GM18858 (cell line): Measurements from ENCODE around the gene PXMP2.
"Not testable (repeated sequence)": the region's sequence is repeated elsewhere in the genome, so short reads cannot be mapped to it uniquely, and the experiment has no call there.

Experiments
- ATAC-seq: cut with Tn5 transposase; IDR thresholded peaks from one replicate; pipeline ENCODE4 v1.9.1; 2021; ENCODE audit not compliant: unreplicated experiment

PXMP2 gene

DNA sequence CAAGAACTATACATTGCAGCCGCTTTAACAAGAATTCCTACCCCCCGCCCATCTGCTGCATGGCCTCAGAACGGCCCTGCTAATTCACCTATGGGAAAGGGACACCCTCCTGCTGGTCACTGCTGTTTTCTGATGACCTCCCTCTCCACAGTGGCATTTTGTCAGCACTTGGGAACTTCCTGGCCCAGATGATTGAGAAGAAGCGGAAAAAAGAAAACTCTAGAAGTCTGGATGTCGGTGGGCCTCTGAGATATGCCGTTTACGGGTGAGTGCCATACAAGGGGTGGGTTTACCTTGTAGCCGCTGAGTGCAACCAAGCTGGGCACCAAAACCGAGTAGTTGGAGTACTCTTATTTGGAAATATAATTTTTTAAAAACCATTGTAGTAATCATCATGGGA is 2.7 kb downstream of the PXMP2 start:
- no peak for ATAC-seq

DNA sequence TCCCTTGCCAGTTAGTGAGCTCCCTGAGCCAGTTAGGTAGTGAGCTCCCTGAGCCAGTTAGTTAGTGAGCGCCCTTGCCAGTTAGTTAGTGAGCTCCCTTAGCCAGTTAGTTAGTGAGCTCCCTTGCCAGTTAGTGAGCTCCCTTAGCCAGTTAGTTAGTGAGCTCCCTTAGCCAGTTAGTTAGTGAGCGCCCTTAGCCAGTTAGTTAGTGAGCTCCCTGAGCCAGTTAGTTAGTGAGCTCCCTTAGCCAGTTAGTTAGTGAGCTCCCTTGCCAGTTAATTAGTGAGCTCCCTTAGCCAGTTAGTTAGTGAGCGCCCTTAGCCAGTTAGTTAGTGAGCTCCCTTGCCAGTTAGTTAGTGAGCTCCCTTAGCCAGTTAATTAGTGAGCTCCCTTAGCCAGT is 4.6 kb downstream of the PXMP2 start:
- not testable (repeated sequence) for ATAC-seq

DNA sequence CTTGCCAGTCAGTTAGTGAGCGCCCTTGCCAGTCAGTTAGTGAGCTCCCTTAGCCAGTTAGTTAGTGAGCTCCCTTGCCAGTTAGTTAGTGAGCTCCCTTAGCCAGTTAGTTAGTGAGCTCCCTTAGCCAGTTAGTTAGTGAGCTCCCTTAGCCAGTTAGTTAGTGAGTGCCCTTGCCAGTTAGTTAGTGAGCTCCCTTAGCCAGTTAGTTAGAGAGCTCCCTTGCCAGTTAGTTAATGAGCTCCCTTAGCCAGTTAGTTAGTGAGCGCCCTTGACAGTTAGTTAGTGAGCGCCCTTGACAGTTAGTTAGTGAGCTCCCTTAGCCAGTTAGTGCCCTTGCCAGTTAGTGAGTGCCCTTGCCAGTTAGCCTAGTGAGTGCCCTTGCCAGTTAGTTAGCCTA is 7.5 kb downstream of the PXMP2 start:
- not testable (repeated sequence) for ATAC-seq

DNA sequence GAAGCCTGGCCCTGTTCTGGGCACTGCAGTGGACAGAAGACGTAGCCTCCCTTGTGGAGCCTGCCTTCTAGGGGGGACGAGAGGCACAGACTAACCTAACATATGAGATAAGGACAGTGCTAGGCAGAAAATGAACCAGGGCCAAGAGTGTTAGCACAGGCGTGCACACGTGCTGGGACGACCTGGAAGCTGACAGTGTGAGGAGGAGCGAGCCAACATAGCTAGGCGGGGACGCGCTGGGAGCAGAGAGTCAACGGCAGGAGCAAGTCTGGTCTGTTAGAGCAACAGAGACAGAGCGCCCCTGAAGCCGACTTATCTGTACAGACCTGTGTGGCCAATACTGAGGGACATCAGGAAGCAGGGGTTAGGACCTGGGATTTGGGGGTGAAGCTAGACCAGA is 8.0 kb downstream of the PXMP2 start:
- ATAC-seq, result no peak

DNA sequence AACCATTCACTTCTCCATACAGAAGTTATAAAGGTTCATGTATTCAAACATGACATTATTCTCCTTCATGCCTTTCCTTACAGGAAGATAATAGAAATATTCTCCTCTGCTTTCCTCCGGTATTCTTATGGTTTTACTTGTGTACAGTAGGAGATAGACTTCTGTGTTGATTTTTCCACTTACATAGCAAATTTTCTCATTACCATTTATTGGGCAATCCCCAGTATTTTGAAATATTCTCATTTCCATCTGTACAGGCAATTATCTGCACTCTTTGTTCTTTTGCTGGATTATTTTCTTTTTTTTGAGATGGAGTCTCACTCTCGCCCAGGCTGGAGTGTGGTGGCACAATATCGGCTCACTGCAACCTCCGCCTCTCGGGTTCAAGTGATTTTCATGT is 11.0 kb downstream of the PXMP2 start:
- ATAC-seq, result no peak

DNA sequence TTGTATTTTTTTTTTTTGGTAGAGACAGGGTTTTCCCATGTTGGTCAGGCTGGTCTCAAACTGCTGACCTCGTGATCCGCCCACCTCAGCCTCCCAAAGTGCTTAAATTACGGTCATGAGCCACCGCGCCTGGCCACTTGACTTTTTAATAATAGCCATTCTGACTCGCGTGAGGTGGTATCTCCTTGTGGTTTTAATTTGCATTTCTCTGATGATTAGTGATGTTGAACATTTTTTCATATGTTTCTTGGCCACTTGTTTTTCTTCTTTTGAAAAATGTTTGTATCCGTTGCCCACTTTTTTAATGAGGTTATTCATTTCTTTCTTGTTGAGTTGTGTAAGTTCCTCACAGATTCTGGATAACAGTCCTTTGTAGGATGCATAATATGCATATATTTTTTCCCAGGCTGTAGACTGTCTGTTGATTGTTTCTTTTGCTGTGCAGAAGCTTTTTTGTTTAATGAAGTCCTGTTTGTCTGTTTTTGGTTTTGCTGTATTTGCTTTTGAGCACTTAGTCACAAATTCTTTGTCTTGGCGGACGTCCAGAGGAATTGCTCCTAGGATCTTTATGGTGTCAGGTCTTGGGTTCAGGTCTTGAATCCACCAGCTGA is 12.9 kb downstream of the PXMP2 start:
- ATAC-seq, result no peak

DNA sequence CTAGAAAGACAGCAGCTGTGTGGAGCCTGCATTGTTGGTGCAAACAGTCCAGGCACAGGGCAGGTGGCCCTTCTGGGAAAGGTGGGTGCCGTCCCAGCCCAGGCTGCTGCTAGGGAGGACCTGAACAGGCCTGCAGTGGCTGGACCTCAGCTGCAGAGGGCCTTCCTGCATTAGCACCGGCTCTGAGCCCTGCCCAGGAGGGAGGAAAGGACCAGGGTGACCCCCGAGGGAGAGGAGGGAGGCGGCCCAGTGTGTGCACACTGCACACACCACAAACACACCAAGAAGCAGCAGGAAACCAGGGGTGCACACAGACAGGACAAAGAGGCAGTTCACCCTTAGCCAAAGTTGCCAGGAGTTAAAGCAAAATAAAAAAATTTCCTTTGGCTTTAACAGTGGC is 15.3 kb downstream of the PXMP2 start:
- ATAC-seq, result no peak

DNA sequence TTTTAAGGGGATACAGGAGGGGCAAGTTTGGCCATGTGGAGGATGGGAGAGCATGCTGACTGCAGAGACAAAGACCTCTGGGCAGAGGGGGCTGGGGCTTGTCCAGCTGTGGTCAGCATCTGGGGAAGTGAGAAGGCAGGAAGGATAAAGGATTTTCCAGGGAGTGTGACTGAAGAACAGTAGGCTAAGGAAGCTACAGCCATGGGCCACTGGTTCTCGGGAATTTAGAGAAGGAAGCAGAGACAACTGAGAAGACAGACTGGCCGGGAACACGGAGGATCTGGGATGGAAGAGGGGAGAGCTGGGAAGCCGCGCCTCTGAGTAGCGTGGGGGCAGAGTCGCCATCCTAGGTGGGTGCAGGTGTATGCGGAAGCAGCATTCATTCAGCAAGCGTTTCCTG is 16.3 kb downstream of the PXMP2 start:
- no peak for ATAC-seq

DNA sequence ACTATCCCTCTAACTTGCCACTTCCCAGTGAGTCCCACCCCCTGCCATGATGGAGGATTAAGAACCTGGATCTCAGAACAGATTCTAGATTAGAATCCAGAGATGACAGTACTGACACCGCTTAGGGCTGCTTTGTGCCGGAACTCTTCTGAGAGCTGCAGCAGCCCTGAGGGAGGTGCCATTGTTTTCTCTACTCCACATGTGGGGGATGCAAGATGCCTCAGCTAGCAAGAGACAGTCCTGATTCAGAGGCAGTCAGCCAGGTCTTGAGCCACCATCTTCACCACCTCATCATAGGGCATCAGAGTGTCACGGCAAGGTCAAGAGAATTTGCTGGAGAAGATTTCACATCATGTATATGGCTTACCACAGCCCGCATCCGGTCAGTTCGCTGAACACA is 19.9 kb downstream of the PXMP2 start:
- no peak for ATAC-seq

DNA sequence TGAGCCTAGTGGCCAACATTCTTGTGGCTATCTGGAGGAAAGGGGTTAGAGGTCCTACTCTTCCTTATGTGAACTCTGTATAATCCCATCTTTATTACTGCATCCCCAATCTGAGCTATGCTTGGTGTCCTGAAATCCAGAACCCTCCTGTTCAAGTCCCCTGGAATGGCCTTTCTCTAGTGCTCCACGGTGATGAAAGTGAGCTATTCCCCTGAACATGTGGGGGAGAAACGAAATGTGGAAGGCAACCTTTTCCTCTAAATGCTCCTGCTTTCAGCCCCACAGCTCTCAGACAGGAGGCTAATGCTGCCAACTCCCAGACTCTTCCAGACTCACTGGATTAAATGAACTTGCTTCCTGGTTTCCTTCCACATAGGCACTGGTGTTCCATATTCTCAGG is 20.8 kb downstream of the PXMP2 start:
- no peak for ATAC-seq

DNA sequence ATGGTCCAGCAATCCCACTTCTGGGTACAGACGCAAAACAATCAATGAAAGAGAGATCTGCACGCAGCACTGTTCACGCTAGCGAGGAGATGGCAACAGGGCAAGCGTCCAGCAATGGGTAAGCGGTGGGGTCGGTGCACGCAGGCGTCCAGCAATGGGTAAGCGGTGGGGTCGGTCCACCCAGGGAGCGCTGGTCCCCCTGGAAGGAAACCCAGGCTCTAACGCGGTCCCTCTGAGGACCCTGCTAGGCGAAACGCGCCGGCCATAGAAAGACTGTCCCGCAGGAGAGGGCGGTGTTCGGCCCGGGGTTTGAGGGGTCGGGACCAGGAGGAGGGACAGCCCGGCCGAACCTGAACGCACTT is 22.6 kb downstream of the PXMP2 start:
- peak; percentile 7 for ATAC-seq

DNA sequence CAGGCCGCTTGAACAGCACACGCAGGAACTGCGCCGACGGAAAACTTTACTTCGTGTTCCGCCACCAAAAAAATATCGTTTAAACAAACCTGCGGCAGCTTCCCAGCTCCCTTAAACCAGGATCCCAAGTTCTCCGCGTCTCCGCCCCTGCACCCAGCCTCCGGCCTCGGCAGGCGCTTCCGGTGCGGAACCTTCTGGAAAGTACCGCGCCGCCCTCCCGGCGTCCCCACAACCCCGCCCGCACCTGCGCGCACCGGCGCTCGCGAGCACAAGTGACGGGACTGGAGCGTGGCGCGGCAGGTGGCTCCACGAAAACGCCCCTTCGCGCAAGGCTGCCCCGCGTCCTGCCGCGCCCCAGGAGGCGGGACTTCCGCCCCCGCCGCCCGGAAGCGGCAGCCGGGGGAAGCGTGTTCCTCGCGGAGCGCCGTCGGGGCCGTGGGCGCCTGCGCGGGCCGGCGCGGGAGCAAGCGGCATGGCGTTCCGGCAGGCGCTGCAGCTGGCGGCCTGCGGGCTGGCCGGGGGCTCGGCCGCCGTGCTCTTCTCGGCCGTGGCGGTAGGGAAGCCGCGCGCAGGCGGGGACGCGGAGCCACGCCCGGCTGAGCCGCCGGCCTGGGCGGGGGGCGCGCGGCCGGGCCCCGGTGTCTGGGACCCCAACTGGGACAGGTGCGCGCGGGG is 23.2 kb downstream of the PXMP2 start, which contains the start of gene PGAM5:
TSS of gene PGAM5 (plus strand) at position 438 of the 675 bp plus-strand sequence. CDS start at position 473, 35 bp downstream.
- ATAC-seq, result peak; percentile 91

DNA sequence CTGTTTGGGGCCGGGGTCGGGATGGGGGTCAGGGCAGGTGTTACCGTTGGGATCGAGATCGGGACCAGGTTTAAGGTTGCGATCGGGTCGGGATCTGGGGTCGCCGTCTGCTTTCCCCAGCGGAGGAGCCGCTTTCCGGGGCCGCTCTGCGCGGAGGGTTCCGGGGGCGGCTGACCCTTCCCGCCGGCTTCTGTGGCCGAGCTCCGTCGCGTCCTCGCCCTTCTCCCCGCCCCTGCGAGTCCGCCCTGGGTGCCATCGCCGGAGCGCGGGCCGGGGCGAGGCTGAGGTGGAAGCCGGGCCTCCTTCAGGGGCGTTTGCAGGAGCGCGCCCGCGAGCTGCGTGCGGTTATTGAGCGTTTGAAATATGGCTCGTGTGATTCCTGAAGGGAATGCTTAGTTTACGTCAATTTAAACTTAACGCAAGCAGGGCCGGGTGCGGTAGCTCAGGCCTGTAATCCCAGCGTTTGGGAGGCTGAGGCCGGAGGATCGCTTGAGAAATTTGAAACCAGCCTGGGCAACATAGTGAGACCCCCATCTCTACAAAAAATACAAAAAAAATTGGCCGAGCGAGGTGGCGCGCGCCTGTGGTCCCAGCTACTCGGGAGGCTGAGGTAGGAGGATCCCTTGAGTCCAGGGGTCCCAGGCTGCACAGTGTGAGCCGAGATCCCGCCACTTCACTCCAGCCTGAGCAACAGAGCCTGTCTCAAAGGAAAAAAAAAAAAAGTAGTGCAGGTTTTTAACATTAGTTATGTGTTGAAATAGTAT is 23.9 kb downstream of the PXMP2 start:
- ATAC-seq, result no peak

DNA sequence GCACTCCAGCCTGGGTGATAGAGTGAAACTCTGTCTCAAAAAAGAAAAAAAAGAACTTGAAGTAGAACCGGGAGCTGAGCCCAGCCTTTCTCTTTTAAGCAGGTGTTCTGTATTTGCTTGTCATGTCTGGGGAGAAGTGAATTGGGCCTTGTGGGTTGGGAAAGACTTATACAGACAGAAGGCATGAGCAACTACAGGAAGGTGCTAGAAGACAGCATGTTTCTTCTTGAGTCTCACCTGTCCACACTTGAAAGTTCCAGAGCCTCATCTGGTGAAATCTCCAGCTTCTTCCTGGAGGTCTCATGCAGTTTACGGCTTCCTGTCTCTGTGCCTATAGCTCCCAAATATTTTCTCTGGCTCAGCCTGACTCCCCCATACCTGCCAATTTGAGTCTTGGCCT is 25.7 kb downstream of the PXMP2 start:
- no peak for ATAC-seq

DNA sequence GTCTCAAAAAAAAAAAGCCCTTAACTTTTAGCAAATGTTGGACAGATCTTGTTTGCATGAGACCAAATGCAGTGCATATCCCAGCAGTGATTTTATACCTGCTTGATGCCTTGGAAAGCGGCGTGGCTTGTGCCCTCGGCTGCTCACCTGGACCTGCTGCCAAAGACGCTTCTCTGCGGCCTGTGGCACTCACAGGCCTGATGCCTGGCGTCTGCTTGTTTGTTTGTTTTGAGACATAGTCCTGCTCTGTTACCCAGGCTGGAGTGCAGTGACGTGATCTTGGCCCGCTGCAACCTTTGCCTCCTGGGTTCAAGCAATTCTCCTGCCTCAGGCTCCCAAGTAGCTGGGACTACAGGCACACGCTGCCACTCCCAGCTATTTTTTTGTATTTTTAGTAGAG is 28.5 kb downstream of the PXMP2 start:
- ATAC-seq, result no peak

DNA sequence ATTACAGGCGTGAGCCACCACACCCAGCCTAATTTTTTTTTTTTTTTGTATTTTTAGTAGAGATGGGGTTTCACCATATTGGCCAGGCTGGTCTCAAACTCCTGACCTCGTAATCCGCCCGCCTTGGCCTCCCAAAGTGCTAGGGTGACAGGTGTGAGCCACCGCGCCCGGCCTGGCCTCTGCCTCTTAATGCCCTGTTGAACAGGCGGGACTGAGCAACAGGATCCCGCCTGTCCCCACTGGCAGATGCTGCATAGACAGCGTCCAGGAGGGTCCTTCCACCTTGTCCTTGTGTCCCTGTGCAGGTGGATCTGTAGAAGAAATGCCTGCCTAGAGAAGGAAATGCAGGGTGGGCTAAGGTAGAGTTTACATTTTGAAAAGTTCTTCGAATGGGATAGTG is 29.0 kb downstream of the PXMP2 start:
- no peak for ATAC-seq

DNA sequence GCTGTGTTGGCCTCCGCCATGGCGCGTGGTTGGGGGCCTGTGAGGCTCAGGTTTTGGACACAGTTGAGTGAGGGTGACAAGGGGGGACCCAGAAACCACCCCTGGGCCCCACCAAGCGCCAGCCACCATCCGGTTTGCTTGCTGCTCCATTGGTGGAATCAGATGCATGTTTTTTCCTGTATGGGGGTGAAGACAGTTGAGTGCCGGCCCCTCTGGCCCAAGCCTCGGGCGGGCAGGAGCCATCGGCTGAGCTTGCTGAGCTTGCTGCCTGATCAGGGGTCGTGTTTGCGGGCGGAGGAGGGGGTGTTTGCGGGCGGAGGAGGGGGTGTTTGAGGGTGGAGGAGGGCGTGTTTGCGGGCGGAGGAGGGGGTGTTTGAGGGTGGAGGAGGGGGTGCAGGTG is 29.6 kb downstream of the PXMP2 start:
- ATAC-seq, result no peak

DNA sequence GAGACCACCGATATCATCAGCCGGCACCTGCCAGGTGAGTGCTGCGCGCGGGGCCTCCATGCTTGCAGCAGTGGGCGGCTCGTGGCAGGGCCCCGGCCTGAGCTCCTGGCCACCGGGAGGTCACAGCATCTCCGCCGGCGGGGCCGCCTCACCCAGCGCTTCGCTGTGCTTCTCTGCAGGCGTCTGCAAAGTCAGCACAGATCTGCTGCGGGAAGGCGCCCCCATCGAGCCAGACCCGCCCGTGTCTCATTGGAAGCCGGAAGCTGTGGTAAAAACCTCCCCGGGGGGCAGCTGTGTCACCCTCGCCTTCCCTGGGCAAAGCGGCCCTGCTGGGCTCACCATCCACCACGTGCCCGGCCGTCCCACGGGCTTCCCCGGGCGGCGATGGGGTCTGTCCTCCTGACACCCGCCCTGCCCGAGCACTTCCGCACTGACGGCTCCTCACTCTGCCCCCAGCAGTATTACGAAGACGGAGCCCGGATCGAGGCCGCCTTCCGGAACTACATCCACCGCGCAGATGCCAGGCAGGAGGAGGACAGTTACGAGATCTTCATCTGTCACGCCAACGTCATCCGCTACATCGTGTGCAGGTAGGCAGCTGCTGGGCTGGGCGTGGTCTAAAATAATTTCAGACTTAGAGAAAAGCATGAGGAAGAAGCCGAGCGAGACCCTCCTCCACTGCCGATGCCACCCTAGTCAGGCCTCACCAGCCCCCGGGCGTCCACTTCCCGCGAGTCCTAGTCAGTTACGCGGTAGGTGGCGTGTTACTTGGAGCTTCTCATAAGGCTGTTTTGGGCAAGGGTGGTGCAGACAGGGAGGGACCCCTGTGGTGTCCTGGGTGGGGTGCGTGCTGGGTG is 30.4 kb downstream of the PXMP2 start:
- no peak for ATAC-seq

DNA sequence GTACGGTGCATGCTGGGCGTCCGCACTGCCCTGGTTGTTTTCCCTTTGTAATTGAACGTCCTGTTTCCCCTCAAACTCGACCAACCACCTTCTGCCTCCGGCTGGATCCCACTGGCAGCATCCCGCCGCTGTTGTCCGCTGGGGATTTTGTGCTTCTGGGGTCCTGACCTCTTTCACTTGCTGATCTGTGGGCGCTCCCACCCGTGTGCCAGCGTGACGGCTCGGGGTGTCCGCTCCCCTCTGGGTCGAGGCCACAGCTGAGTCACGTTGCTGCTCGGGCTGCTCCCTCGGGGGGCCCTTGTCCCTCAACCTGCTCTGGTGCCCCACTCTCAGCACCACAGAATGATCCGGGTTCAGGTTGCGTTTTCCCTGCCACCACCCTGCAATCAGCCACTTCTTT is 31.3 kb downstream of the PXMP2 start:
- ATAC-seq, result no peak

DNA sequence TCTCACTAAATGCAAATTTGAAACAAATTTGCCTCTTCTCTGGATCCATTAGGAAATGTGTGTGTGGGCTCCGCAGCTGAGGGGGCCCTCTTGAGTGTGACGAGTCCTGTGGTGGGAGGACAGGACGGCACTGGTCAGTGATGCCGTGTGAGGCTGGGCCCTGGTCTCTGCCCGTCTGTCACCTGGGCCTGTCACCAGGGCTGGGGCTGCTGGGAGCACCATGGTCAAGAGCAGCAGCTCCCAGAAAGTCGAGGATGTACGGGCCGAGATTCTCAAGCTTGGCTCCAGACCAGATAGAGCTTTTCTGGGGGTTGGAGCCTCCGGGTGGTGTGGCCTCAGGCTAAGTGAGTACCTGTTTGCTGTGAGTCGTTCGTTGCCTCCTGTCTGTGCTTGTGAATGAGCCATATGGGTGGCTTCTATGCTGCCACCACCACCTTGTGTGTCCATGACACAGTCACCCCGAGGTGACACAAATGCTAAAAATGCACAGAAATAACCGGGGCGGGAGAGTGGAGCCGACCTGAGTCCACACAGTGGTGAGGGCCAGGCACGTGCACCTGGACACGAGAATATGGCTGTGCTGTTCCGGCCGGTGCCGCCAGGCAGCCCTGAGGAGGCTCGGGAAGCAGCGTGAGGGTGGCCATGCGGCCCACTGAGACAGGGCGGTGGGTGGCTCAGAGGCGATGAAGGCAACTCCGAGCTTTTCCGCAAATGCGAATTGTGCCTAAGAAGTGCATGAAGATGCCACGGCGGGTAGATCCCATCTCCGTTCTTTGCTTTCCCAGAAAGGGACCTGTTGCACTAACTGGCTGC is 32.0 kb downstream of the PXMP2 start:
- ATAC-seq, result no peak

DNA sequence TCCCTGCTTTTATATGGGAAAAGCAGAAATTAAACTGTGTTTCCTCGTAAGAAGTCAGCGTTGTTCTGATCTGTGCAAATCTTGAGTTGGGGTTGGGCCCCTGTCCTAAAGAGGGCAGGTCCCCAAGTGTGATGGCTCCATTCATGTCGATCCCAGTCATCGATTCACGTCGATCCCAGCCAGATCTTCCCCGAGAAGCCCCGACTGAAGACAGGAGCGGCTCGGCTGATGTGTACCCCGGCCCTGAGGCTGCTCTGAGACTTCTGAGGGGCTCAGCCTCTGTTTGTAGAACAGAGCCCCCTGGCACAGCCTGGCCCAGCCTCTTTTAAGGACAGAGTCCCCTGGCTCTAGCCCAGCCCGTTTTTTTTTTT is 32.6 kb downstream of the PXMP2 start:
- ATAC-seq, result no peak
